GM18867 (cell line): ENCODE measurements around the gene NANOS3.
"Not testable (repeated sequence)": the region's sequence is repeated elsewhere in the genome, so short reads cannot be mapped to it uniquely, and the experiment has no call there.

Experiments
- ATAC-seq: cut with Tn5 transposase; IDR thresholded peaks from one replicate; pipeline ENCODE4 v1.9.1; 2021; ENCODE audit warnings: mild to moderate bottlenecking, moderate library complexity; ENCODE audit not compliant: unreplicated experiment

NANOS3 gene

DNA sequence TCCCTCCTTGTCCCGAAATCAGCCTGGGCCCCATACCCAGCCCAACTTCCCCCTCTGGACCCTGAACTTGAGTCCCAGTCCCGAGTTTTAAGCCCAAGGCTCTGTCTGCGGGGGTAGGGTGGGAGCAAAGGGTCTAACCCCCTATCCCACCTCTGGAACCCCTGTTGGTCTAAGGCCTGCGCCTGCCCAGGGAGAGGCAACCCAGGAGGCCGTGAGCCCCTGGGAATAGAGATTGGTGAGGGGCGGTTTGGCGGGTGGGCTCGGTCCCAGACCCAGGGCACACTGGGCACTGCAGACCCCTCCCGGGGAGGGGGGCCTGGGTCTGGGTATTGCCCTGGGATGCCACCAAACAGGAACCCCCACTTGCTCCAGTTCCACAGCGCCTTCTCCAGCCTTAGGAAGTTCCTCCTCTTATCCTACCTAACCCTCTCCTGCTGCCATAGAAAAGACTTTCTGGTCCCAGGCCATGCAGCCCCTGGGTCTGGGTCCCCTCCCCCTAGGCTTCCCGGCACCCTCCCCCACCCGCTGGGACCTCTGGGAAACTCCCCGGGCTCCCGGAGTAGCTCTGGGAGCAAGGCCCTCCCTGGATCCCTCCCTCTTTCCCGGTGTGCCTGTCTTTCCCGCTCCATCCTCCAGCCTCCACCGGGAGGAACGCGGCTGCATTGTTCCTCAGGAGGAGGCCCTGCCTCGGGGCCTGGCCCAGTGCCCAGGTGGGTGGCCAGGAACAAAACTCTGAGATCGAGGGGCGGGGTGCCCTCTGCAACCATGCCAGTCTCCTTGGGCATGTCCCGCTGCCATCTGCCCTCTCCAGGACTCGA, 33.6 kb upstream of the NANOS3 start:
- no peak for ATAC-seq

GRCh38 chr19:13844130-13844631, 32.8 kb upstream of the NANOS3 start:
- no peak for ATAC-seq

DNA sequence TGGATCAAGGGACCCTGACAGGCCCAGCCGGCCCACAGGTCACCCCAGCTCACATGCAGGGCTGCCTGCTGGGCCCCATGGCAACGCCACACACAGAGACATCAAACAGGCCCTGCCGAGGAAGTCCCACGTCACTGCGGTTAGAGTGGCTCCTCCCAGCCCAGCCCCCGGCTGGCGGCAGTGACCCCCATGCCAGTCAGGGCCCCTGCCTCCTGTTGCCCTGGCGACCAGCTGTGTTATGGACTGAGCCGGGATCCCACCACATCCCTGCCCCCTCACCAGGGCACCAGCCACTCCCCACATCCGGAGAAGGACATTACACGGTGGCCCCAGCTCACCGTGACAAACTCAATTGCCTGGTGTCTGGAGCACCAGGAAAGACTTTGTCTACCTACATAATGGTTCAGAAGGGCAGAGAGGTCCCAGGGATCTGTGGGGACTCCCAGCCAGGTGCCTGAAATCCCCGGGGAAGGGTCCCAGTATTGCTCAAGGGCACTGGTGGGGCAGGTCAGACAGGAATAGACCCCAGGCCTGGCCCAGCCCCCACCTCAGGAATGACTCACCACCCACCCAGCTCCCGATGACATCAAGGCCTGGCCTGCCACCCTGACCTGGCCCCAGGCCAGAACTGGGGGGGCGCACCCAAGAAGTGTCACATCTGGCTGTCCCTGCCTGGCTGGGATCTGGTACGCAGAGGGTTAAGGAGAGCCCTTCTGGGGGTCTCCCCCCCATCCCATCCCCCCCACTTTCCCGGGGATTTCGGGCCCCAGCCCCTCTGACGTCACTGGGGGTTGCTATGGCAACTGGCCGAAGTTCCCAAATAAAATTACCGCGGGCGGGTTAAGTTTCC, 30.2 kb upstream of the NANOS3 start:
- ATAC-seq = peak; percentile 53

DNA sequence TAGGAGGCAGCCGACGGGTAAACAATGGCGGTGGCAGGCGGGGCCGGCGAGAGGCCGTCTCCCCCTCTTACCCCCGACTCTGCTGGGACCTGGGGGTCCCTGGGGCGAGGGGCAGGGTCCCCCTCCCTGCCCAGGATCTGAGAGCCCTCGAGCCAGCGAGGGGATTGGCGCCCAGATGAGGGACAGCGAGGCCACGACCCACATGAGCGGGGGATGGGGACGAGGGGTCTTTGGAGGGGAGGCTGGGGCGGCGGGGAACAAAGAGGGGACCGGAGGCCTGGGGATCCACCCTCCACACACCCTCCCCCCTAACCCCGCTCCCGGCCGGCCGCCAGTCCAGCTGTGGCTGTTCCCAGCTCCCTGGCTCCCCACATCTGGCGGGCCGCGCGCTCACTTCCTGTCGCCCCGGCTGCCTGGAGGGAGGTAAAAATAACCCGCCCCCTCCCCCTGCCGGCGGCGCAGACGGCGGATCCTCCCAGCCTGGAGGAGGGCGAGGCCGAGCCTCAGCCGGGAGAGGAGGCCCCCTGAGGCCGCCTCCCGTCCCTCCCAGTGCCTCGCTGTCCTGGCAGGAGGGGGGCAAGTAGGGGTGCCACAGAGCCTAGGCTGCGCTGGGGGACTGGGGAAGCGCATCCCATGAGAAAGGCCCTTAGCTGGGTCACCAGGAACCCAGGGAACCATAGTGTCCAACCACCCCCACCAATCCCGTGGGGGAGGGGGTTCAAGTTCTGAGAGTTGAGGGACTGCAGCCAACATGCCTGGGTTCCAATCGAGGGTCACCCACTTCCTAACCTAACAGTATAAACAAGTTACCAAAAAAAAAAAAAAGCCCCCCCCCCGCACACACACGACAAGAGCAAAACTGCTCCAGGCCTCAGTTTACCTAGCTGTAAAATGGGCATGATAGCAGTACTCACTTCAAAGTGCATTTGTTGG, 29.3 kb upstream of the NANOS3 start:
- ATAC-seq = no peak

DNA sequence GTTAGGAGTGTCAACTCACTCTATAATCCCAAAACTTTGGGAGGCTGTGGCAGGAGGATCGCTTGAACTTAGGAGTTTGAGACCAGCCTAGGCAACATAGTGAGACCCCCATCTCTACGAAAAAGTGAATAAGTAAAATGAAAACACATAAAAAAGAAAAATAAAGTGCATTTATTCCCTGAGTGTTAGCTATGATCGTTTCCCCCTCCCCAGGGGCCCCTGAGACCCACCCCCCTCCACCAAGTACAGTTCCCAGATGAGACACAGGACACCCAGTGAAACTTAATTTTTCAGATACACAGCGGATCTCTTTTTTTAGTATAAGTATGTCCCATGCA, 28.6 kb upstream of the NANOS3 start:
- no peak for ATAC-seq

DNA sequence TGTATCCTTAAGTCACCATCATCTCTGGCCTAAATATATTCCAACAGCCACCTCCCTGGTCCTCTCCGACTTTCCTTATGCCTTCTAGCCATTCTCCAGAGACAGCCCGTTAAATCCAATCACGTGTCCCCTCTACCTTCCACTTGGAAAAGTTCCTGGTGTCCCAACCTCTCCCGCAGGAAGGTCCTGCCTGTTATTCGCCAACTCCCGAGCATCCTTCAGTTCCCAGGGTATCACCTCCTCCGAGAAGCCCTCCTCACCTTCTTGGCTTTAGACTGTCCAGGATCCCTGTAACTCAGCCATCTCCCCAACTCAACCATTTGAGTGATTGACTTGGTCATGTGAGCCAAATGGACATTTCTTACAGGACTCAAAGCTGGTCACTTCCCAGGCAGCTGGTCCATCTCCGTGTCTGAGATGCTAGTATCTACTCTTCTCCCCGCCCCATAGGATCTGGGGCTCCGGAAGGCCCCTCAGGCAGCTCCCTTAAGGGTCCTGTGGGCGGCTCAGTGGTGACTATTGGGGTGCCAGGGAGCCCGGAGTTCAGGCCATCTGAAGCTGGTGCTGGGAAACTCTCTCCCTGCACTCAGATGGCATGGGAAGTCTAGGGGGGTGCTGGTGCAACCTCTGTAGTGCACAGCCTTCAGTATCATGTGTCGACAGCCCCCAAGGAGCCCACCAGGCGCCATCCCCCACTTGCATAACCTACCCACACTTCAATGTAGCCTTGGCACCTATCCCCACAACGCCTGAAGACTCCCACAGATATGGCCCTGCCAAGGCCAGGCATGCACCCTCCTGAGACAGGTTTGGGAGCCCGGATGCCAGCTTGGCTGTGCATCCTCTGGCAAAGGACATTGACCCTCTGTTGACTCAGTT, 27.9 kb upstream of the NANOS3 start:
- ATAC-seq = no peak

GRCh38 chr19:13849991-13850909, 26.7 kb upstream of the NANOS3 start:
- no peak for ATAC-seq

DNA sequence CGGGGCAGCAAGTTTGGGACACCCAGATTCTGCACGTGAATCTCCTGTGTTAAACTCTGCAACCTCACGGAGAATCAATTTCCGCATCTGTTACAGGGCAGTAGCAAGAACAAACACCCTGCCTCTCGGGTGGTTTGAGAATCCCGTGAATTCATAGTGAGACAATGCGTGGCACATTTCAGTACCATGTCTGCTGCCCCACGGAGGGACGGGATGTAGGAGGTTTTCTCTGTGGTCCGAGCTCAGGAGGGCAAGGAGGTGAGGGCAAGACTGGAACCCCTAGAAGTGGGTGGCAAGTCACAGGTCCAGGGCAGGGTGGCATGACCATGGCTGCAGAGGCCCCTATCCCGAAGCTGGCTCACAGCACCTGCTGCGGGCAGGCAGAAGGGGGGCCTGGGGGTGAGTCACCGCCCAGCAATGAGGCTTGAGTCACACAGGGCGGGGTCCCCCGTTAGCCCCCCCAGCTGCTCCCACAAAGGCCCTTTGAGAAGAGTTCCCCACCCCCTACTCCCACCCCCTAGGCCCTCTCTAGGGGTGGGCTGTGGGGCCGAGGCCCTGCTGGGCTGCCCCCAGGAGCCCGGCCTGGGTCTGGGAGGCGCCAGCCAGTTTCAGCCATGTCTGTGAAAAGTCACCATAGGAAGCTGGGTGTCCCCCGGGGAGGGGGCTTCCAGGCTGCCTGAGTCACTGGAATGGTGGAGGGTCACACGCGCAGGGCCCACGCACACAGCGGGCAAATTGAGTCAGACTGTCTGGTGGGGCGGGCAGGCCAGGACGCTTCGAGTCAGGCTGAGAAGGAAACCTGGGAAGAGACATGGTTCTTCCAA, 25.8 kb upstream of the NANOS3 start:
- ATAC-seq = no peak

GRCh38 chr19:13851734-13852114, 25.2 kb upstream of the NANOS3 start:
- ATAC-seq = not testable (repeated sequence)

DNA sequence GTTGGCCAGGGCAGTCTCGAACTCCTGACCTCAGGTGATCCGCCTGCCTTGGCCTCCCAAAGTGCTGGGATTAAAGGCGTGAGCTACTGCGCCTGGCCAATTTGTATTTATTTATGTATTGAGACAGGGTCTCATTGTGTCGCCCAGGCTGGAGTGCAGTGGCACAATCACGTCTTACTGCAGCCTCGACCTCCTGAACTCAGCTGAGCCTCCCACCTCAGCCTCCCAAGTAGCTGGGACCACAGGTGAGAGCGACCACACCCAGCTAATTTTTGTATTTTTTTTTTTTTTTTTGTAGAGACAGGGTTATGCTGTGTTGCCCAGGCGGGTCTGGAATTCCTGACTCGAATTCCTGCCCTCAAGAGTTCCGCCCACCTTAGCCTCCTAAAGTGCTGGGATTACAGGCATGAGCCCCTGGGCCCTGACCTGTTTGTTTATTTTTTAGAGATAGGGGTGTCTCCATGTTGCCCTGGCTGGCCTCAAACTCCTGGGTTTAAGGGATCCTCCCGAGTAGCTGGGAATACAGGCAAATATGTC, 24.7 kb upstream of the NANOS3 start:
- ATAC-seq = not testable (repeated sequence)

DNA sequence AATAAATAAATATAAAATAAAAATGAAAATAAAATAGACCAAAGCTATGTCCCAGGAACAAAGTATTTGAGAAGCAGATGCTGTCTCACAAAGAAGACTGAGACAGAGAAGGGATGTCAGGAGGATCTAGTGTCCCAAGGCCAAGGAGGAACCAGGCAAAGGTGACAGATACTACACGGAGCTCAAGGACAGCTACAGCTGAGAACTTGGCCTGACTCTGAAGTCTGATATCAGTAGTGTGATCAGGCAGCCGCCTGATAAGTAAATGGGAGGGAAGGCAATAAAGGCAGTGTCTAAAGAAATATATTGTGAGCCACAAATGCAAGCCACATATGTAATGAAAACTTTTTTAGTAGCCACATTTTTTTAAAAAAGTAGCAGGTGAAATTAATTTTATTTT, 20.4 kb upstream of the NANOS3 start:
- no peak for ATAC-seq

GRCh38 chr19:13859361-13859880, 17.5 kb upstream of the NANOS3 start:
- ATAC-seq = no peak

- no peak for ATAC-seq
These were observed 16.1 kb upstream of the NANOS3 start for GRCh38 chr19:13860679-13861391.

GRCh38 chr19:13861392-13861713, 15.6 kb upstream of the NANOS3 start:
- ATAC-seq = peak; percentile 27

DNA sequence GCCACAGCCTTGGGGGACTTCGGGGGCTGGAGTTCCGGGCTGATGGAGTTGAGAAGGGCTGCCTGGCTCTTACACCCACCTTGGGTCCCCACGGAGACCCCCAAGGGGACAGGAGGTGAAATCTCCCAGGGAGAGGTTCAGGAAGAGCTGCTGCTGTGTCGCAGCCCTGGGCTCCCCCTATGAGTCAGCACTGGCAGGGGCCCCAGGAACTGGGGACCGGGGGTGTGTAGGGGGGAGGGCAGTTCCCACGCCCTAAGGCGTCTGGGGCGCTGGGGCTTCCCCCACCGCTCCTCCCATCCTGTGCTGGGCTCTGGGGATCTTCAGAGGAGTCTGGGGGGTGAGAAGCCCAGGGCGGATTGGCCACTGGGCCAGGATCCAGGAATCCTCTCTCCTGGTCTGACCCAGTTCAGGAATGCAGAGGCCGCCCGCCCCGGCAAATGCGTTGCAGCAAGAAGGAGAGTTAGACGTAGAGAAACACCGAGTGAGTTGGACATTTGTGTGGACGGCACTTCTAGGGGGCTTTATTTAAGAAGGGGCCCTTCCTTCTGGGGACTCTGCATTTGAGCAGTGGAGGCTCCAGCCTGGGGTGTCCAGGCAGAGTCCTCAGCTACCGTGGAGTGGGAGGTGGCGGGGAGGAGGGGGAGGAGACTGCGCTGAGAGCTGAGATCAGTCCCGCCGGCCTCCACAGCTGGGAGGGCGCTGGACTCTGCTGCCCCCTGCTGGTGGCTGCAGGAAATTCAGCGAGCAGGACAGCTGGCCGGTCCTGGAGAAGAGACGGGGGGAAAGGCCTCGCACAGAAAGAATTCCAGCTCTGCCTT, 15.0 kb upstream of the NANOS3 start:
- ATAC-seq = peak; percentile 76

DNA sequence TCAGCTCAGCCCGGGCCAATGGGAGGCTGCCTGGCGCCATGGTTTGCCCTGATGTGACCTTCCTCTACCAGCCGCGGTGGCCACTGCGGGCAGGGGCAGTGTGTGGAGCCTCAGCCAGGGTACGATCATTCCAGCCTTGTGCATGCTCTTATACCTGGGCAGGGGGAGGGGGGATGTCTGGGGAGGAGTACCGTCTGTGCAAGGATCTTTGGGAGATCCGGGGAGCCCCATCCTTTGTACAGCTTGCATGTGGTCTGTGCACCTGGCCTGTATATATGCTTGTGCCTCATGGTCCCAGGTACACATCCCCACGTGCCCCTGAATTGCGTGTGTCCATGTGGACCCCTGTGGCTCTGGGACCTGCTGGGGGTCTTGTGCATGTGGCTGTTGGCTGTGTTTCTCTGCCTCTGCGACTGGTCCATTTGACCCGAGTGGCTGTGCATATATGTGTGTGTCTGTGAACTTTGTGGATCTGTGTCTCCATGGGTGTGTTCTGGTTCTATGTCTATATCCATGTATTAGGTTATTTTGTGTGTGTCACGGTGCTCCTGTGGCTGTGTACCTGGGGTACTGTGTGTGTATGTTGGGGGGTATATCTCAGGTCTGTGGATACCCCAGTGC, 12.8 kb upstream of the NANOS3 start:
- ATAC-seq = no peak
